Measurements from ENCODE around the gene CLK2.
A peak's percentile ranks its signal among the peaks of the same experiment; 100 is the strongest.

CLK2 gene

GRCh38 chr1:155273343-155274245 lies at the start of gene CLK2:
CLK2 (minus strand) TSS chr1:155273504; CDS start chr1:155270977, 2,527 bp downstream.
- no peak for TF ChIP-seq CTCF (IDR thresholded peaks at IDR 0.05; ENCODE audit: low read depth, low read length)
- DNase-seq (ENCODE audit: low read depth, low spot score) = peak; percentile 95
- in situ Hi-C loops (cut with HindIII; ENCODE audit: low sequenced_read_pairs) = no loop called here
- H3K4me3 ChIP-seq (ENCODE audit: low read depth, low read length) = peak within 1 kb of the TSS; percentile 68

- no peak for TF ChIP-seq CTCF (IDR thresholded peaks at IDR 0.05; ENCODE audit: low read depth, low read length)
- DNase-seq (ENCODE audit: low read depth, low spot score) = peak; percentile 29
- in situ Hi-C loops (cut with HindIII; ENCODE audit: low sequenced_read_pairs) = no loop called here
- H3K4me3 ChIP-seq (ENCODE audit: low read depth, low read length) = peak overlapping the region; percentile 76
Observed at GRCh38 chr1:155322571-155322952, 49.3 kb upstream of the CLK2 start.

- no peak for TF ChIP-seq CTCF (IDR thresholded peaks at IDR 0.05; ENCODE audit: low read depth, low read length)
- peak overlapping the region; percentile 76 for H3K4me3 ChIP-seq (ENCODE audit: low read depth, low read length)
- in situ Hi-C loops (cut with HindIII; ENCODE audit: low sequenced_read_pairs) = no loop called here
- peak; percentile 5 for DNase-seq (ENCODE audit: low read depth, low spot score)
Observed at GRCh38 chr1:155321639-155322503, 48.6 kb upstream of the CLK2 start.

DNA sequence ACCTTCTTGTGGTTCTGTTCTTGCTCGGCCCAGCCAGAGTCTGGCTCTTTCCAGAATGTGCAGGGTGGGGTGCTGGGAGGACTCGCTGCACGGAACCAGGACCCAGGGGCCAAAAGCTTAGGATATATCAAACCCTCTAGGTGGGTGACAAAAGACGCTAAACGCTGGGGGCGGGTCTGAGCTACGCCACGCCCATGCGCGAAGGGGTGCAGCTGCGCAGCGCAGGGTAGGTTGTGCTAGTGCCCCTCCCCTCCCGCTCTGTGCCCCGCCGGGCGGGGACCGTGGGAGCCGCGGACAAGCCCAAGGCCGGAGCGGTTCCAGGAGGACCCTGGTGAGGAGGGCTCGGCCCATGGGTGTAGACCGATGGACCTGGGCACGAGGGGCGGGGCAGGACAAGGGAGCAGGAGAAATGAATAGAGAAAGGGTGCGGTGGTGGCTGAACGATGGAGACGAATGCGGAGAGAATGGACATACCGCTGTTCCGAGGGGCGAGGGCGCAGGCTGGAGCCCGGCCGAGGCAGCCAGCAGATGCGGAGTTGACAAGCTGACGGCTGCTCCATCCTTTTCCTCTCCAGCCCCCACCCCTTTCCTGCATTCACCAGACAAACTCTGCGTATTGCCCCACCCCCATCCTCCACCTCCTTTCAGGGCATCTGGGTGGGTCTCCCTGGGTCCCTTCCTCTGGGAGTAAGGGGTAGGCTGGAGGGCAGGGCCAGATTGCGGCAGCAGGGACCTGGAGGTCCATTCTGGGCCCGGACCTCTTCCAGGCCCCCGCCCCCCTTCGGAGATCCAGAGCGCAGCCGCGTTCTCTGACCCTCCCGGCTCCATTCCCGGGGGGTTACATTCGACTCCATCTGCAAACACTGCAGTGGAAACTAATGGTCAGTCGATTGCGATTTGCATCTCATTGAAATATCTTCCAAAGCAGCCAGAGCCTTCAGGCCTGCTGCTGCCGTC lies 47.6 kb upstream of the CLK2 start, which contains the start of gene RUSC1:
RUSC1 (plus strand) TSS at position 234 of the 957 bp plus-strand sequence. CDS start 880 bp downstream, outside the sequence.
- in situ Hi-C loops (cut with HindIII; ENCODE audit: low sequenced_read_pairs) = no loop called here
- TF ChIP-seq CTCF (IDR thresholded peaks at IDR 0.05; ENCODE audit: low read depth, low read length) = no peak
- peak; percentile 66 for DNase-seq (ENCODE audit: low read depth, low spot score)
- H3K4me3 ChIP-seq (ENCODE audit: low read depth, low read length) = peak within 1 kb of the TSS; percentile 55

DNA sequence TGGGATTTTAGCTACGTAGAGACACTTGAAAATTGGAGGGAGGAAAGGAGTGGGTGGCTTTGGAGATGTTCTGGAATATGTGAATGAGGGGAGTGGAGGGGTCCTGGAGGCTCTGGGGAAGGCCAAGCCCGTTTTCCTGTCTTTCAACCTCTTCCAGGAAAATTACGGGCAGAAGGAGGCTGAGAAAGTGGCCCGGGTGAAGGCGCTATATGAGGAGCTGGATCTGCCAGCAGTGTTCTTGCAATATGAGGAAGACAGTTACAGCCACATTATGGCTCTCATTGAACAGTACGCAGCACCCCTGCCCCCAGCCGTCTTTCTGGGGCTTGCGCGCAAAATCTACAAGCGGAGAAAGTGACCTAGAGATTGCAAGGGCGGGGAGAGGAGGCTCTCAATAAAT lies 46.9 kb upstream of the CLK2 start:
- no peak for DNase-seq (ENCODE audit: low read depth, low spot score)
- in situ Hi-C loops (cut with HindIII; ENCODE audit: low sequenced_read_pairs) = no loop called here

More for the DNA sequence above, 46.9 kb upstream of the CLK2 start:
- no peak for TF ChIP-seq CTCF (IDR thresholded peaks at IDR 0.05; ENCODE audit: low read depth, low read length)
- peak overlapping the region; percentile 55 for H3K4me3 ChIP-seq (ENCODE audit: low read depth, low read length)

Measured in astrocyte of the spinal cord (primary cell).